Activated CD8-positive, alpha-beta memory T cell treated with anti-CD3 and anti-CD28 coated beads, Interleukin-2, amount 10 ng/mL, durations not matched to agents 7 days and 5 days (primary cell): ENCODE results near the gene DNAH17. TPM values are rescaled to one million over a fixed set of nuclear protein-coding genes. Genes with fewer than 3 reads are reported as not detected.

Source experiments
- ATAC-seq: fragments of 150-1000 bp; cut with Tn5 transposase; one replicate; pipeline ENCODE4 v1.10.0; 2021; ENCODE audit warnings: moderate library complexity
- CTCF ChIA-PET: fragments of 350-600 bp; sonication (Branson Sonifier 250); formaldehyde crosslinking; loops from one replicate; lab custom pipeline; 2021; ENCODE audit warnings: antibody characterized with exemption; lab: Charles Lee
- DNase-seq: peaks from one replicate; pipeline ENCODE4 v3.0.0-alpha.2; 2020
- H3K27ac Mint-ChIP-seq: one replicate; pipeline ENCODE4 v1.8.0; 2021; ENCODE audit warnings: mild to moderate bottlenecking, mixed read lengths
- H3K27me3 Mint-ChIP-seq: one replicate; pipeline ENCODE4 v1.8.0; 2021; ENCODE audit warnings: mixed read lengths
- H3K36me3 Mint-ChIP-seq: one replicate; pipeline ENCODE4 v1.8.0; 2021; ENCODE audit warnings: mild to moderate bottlenecking, mixed read lengths
- H3K4me1 Mint-ChIP-seq: one replicate; pipeline ENCODE4 v1.8.0; 2021; ENCODE audit warnings: mixed read lengths
- H3K4me3 Mint-ChIP-seq: one replicate; pipeline ENCODE4 v1.8.0; 2021; ENCODE audit warnings: mild to moderate bottlenecking, moderate library complexity, mixed read lengths
- H3K9me3 Mint-ChIP-seq: one replicate; pipeline ENCODE4 v1.8.0; 2022; ENCODE audit warnings: low read depth, mixed read lengths
- total RNA-seq, 2 experiments: library from RNA; stranded (reverse); gene quantifications; one replicate each; pipeline ENCODE4 v1.2.3, GENCODE V29; 2021

DNAH17 gene
- total RNA-seq, 2 experiments from 2014 or later = 0.26 TPM; not detected in 1

GRCh38 chr17:78415821-78416711, 161.1 kb downstream of the DNAH17 start:
- CTCF ChIA-PET = interaction anchor here (1.0 to 12.3 kb wide), 6 partner anchors 10 to 165 kb away, joined by 3 to 191 read pairs (median 4); partner anchors contain the start of gene SOCS3
- H3K4me1 Mint-ChIP-seq = peaks cover 69% of the 10 kb centered on the region
- DNase-seq (no peak), ATAC-seq (no peak)
- no peaks in the 10 kb centered on the region for H3K9me3 Mint-ChIP-seq
- H3K4me3 Mint-ChIP-seq = peak overlapping the region; percentile 70
- peak overlapping the region; percentile 91 for H3K27ac Mint-ChIP-seq
- no peaks in the 10 kb centered on the region for H3K27me3 Mint-ChIP-seq
- peaks cover 22% of the 10 kb centered on the region for H3K36me3 Mint-ChIP-seq

GRCh38 chr17:78414178-78415162, 162.7 kb downstream of the DNAH17 start:
- no peaks in the 10 kb centered on the region for H3K27me3 Mint-ChIP-seq
- CTCF ChIA-PET = no interaction called here
- H3K9me3 Mint-ChIP-seq = no peaks in the 10 kb centered on the region
- DNase-seq = peak; percentile 79
- peaks cover 76% of the 10 kb centered on the region for H3K4me1 Mint-ChIP-seq
- peaks cover 13% of the 10 kb centered on the region for H3K36me3 Mint-ChIP-seq
- peak overlapping the region; percentile 91 for H3K27ac Mint-ChIP-seq
- ATAC-seq = peak; percentile 68
- peak overlapping the region; percentile 70 for H3K4me3 Mint-ChIP-seq

GRCh38 chr17:78412403-78412802, 164.8 kb downstream of the DNAH17 start:
- CTCF ChIA-PET = interaction anchor here (1.1 to 1.8 kb wide), 5 partner anchors 10 to 124 kb away, joined by 3 to 7 read pairs (median 4); no protein-coding TSS in a partner anchor
- no peaks in the 10 kb centered on the region for H3K27me3 Mint-ChIP-seq
- peak; percentile 65 for DNase-seq
- H3K27ac Mint-ChIP-seq = peak overlapping the region; percentile 91
- ATAC-seq = peak; percentile 20
- H3K4me3 Mint-ChIP-seq = peak overlapping the region; percentile 46
- peaks cover 83% of the 10 kb centered on the region for H3K4me1 Mint-ChIP-seq
- no peaks in the 10 kb centered on the region for H3K9me3 Mint-ChIP-seq
- peaks cover 9% of the 10 kb centered on the region for H3K36me3 Mint-ChIP-seq

- H3K4me3 Mint-ChIP-seq = no peak overlapping the region
These were observed 165.8 kb downstream of the DNAH17 start for GRCh38 chr17:78411241-78411857.

GRCh38 chr17:78409191-78409928, 167.8 kb downstream of the DNAH17 start:
- peaks cover 9% of the 10 kb centered on the region for H3K36me3 Mint-ChIP-seq
- no peak for DNase-seq
- no peak for ATAC-seq

More at GRCh38 chr17:78411241-78411857, 165.8 kb downstream of the DNAH17 start:
- no peaks in the 10 kb centered on the region for H3K27me3 Mint-ChIP-seq
- H3K9me3 Mint-ChIP-seq = no peaks in the 10 kb centered on the region
- peak overlapping the region; percentile 63 for H3K27ac Mint-ChIP-seq
- peaks cover 81% of the 10 kb centered on the region for H3K4me1 Mint-ChIP-seq
- no peak for ATAC-seq
- no peak for DNase-seq
- peaks cover 7% of the 10 kb centered on the region for H3K36me3 Mint-ChIP-seq
- CTCF ChIA-PET = interaction anchor here (1.1 to 2.0 kb wide), 5 partner anchors 9 to 51 kb away, joined by 3 to 7 read pairs (median 5); no protein-coding TSS in a partner anchor

GRCh38 chr17:78408476-78409050, 168.6 kb downstream of the DNAH17 start:
- H3K36me3 Mint-ChIP-seq = peaks cover 13% of the 10 kb centered on the region
- H3K4me1 Mint-ChIP-seq = peaks cover 56% of the 10 kb centered on the region
- ATAC-seq (no peak), DNase-seq (no peak)
- H3K9me3 Mint-ChIP-seq = no peaks in the 10 kb centered on the region
- H3K4me3 Mint-ChIP-seq = no peak overlapping the region
- H3K27me3 Mint-ChIP-seq = no peaks in the 10 kb centered on the region
- CTCF ChIA-PET = no interaction called here
- no peak overlapping the region for H3K27ac Mint-ChIP-seq

More at GRCh38 chr17:78409191-78409928, 167.8 kb downstream of the DNAH17 start:
- H3K27me3 Mint-ChIP-seq = no peaks in the 10 kb centered on the region
- H3K27ac Mint-ChIP-seq = no peak overlapping the region
- no peaks in the 10 kb centered on the region for H3K9me3 Mint-ChIP-seq
- CTCF ChIA-PET = no interaction called here
- H3K4me1 Mint-ChIP-seq = peaks cover 64% of the 10 kb centered on the region
- no peak overlapping the region for H3K4me3 Mint-ChIP-seq

GRCh38 chr17:78407387-78408000, 169.7 kb downstream of the DNAH17 start:
- Mint-ChIP-seq H3K36me3 (peaks cover 24% of the 10 kb centered on the region), H3K27me3 (no peaks in the 10 kb centered on the region), H3K9me3 (no peaks in the 10 kb centered on the region), H3K4me3 (no peak overlapping the region), H3K4me1 (peaks cover 45% of the 10 kb centered on the region), H3K27ac (peak overlapping the region; percentile 27)
- DNase-seq (no peak), ATAC-seq (no peak)
- CTCF ChIA-PET = interaction anchor here (1.1 kb wide), 1 partner anchor 14 kb away, joined by 4 read pairs; no protein-coding TSS in a partner anchor

- Mint-ChIP-seq H3K4me3 (no peak overlapping the region), H3K27me3 (no peaks in the 10 kb centered on the region), H3K9me3 (no peaks in the 10 kb centered on the region), H3K36me3 (peaks cover 24% of the 10 kb centered on the region), H3K4me1 (peaks cover 39% of the 10 kb centered on the region), H3K27ac (no peak overlapping the region)
- DNase-seq (no peak), ATAC-seq (no peak)
- CTCF ChIA-PET = interaction anchor here (1.1 kb wide), 1 partner anchor 15 kb away, joined by 4 read pairs; no protein-coding TSS in a partner anchor
These were observed 170.3 kb downstream of the DNAH17 start for GRCh38 chr17:78406920-78407319.

- Mint-ChIP-seq H3K27ac (peak overlapping the region; percentile 31), H3K27me3 (no peaks in the 10 kb centered on the region), H3K4me1 (peaks cover 36% of the 10 kb centered on the region), H3K36me3 (peaks cover 25% of the 10 kb centered on the region), H3K4me3 (no peak overlapping the region), H3K9me3 (no peaks in the 10 kb centered on the region)
- no peak for ATAC-seq
- DNase-seq = no peak
- CTCF ChIA-PET = interaction anchor here (1.1 kb wide), 1 partner anchor 16 kb away, joined by 4 read pairs; no protein-coding TSS in a partner anchor
These were observed 170.8 kb downstream of the DNAH17 start for GRCh38 chr17:78406396-78406795.

- DNase-seq = no peak
- no peaks in the 10 kb centered on the region for H3K27me3 Mint-ChIP-seq
- no peak overlapping the region for H3K27ac Mint-ChIP-seq
- no peak overlapping the region for H3K4me3 Mint-ChIP-seq
- ATAC-seq = no peak
- peaks cover 41% of the 10 kb centered on the region for H3K36me3 Mint-ChIP-seq
- H3K9me3 Mint-ChIP-seq = no peaks in the 10 kb centered on the region
- CTCF ChIA-PET = no interaction called here
- H3K4me1 Mint-ChIP-seq = peaks cover 20% of the 10 kb centered on the region
These were observed 173.4 kb downstream of the DNAH17 start for GRCh38 chr17:78403822-78404221.

GRCh38 chr17:78401891-78402290, 175.3 kb downstream of the DNAH17 start:
- CTCF ChIA-PET = interaction anchor here (0.8 to 1.9 kb wide), 6 partner anchors 9 to 150 kb away, joined by 3 to 7 read pairs (median 3); no protein-coding TSS in a partner anchor
- peaks cover 53% of the 10 kb centered on the region for H3K36me3 Mint-ChIP-seq
- ATAC-seq = no peak

More at GRCh38 chr17:78401891-78402290, 175.3 kb downstream of the DNAH17 start:
- Mint-ChIP-seq H3K27ac (no peak overlapping the region), H3K9me3 (no peaks in the 10 kb centered on the region), H3K4me3 (no peak overlapping the region), H3K4me1 (peaks cover 8% of the 10 kb centered on the region), H3K27me3 (no peaks in the 10 kb centered on the region)
- no peak for DNase-seq
